HG03521 (cell line): ENCODE data around the gene TMA7.
A peak's percentile ranks its signal among the peaks of the same experiment; 100 is the strongest.
"Not testable (repeated sequence)": the region's sequence is repeated elsewhere in the genome, so short reads cannot be mapped to it uniquely, and the experiment has no call there.

Source experiments
- ATAC-seq: cut with Tn5 transposase; IDR thresholded peaks from one replicate; pipeline ENCODE4 v1.9.1; 2021; ENCODE audit warnings: mild to moderate bottlenecking, moderate library complexity; ENCODE audit not compliant: unreplicated experiment

TMA7 gene

DNA sequence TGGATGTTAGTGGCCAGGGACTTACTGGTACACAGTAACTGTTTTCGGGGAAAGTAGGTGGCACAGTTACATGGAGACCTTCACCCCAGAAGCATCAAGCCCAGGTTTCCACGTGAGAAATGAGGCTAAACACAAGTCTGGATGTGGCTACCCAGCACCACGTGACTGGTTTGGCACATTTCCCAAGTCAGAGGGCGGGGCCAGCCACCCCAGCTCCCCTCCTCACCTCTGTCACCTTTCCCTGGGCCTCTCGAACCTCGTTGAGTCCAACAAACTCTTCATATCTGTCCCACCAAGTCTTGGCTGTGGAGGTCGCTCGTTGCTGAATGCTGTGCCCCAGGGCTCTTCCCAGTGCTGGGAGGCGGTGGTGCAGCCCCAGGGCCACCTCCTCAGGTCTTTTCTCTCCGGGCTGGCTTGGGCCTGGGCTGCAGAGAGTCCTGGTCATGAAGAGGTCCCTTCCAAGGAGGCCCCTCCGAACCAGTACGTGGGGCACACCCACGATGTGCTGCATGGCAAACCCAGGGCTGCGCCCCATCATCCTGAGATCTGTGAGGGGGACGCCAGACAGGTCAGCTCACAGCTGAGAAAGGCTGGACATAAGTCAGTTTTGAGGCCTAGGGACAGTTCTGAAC, 5.3 kb upstream of the TMA7 start:
- no peak for ATAC-seq

GRCh38 chr3:48435223-48435595, 4.8 kb upstream of the TMA7 start:
- ATAC-seq = no peak

DNA sequence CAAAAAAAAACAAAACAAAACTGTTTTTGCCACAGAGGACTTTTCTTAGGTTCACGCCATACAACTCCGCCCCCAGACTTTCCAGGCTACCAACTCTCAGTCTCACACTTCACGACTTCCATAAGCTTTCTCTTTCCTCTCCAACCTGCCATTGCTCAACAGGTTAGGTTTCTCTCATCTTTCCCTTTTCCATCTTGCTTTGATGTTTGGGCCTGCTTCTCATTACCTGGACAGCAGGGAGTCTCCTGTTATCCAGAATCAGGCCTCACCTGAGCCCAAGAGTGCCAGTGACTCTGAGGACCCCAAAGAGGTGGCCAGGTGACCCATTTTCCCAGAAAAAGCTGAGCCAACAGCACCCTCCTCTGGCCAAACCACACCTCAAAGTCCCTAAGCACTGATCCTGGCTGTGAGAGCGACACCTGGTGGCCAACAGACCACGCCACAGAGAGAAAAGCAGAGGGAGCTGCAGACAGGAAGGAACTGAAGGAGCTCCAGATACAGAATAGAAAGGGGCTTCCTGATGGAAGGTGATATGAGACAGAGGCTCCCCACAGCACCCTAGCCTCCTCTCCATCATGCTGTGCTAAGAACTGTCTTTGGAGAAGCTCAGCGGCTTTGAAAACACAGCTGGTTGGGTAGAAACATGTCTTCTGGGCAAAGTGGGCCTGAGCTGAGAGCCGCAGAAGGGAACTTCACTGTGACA, 4.1 kb upstream of the TMA7 start:
- no peak for ATAC-seq

DNA sequence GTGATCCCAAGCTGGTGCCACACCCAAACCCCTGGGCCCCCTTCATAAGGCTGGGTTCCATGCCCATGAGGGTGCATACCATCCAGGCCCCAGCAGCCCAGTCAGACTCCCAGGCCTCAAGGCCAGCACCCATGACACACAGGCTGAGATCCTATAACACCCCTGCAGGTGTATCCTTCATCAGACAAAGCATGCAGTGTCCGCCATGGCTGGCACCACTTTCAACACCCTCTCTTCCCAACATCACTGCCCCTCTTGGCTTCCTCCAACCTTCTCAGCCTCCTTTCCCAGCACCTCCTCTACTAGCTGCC, 3.6 kb upstream of the TMA7 start:
- ATAC-seq = no peak

- no peak for ATAC-seq
Observed at GRCh38 chr3:48436855-48437254, 3.2 kb upstream of the TMA7 start.

- no peak for ATAC-seq
Observed at GRCh38 chr3:48437812-48438211, 2.2 kb upstream of the TMA7 start.

GRCh38 chr3:48440590-48440958, 517 bp downstream of the TMA7 start:
- no peak for ATAC-seq

GRCh38 chr3:48441940-48442339, 1.9 kb downstream of the TMA7 start:
- ATAC-seq = no peak

DNA sequence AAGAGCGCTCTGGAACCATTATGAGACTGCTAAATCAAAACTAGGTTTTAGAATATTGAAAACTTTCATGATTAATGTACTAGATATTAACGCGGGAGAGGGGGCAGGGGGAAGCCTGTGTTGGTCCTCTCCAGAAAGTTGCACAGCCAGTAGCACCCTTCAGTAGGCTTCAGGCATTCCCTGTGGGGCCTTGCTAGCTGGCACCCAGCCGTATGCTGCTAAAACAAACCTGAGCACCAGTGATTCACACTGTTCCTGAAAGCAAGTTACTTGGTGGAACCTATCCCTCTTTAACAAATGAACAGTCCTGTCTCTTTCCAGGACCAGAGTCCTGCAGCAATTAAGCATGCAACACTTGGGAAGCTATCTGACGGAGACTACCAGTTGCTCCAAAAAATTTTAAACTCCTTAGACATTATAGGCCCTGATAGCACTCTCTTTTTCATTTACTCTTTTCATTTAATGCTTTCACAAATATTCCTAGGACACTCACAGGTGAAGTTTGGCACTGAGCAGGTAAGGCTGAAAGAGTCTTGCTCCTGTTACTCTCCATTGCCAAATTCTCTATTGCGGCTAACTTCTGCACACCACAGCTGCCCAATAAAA, 5.3 kb downstream of the TMA7 start:
- ATAC-seq = no peak

GRCh38 chr3:48446043-48446424, 6.0 kb downstream of the TMA7 start:
- ATAC-seq = no peak

- peak; percentile 86 for ATAC-seq
Observed at GRCh38 chr3:48446425-48447193, 6.6 kb downstream of the TMA7 start, which contains the start of gene ATRIP. ATRIP (plus strand) TSS chr3:48446737; CDS start chr3:48446846, 109 bp downstream.

DNA sequence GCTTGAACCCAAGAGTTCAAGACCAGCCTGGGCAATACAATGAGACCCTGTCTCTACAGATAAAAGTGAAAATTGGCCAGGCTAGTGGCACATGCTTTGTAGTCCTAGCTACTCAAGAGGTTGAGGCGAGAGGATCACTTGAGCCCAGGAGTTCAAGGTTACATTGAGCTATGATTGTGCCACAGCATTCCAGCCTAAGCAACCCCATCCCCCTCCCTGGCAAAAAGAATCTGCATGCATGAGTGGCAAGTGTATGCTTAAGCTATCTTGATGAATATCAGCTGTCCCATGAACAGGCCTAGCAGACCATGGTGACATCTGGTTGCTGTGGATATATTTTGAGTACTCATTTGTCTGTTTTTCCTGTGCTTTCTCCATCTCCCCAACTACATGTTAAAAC, 11.2 kb downstream of the TMA7 start:
- ATAC-seq = no peak

- ATAC-seq = no peak
Observed at GRCh38 chr3:48456456-48456855, 16.4 kb downstream of the TMA7 start.

GRCh38 chr3:48459331-48459730, 19.3 kb downstream of the TMA7 start:
- ATAC-seq = no peak

DNA sequence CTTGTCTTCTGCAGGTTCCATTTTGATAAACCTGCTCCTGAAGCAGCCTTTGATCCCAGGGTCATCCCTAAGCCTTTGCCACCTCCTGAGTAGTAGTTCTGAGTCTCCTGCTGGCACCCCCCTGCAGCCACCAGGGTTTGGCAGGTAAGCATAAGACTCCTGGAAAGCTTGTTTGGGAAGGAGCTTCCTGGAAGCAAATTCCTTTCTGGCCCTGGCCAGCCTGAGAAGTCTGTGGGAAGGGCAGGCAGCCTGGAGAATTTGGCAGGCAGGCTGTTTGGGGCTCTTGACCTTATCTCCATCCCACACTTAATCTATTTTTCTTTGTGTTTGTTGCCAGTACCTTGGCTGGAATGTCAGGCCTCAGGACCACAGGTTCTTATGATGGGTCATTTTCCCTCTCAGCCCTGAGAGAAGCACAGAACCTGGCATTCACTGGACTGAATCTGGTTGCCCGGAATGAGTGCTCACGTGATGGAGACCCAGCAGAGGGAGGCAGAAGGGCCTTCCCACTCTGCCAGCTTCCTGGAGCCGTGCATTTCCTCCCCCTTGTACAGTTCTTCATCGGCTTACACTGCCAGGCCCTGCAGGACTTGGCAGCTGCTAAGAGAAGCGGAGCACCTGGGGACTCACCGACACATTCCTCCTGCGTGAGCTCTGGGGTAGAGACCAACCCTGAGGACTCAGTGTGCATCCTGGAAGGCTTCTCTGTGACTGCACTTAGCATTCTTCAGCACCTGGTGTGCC, 19.9 kb downstream of the TMA7 start:
- no peak for ATAC-seq

GRCh38 chr3:48460517-48460902, 20.5 kb downstream of the TMA7 start:
- ATAC-seq = no peak

DNA sequence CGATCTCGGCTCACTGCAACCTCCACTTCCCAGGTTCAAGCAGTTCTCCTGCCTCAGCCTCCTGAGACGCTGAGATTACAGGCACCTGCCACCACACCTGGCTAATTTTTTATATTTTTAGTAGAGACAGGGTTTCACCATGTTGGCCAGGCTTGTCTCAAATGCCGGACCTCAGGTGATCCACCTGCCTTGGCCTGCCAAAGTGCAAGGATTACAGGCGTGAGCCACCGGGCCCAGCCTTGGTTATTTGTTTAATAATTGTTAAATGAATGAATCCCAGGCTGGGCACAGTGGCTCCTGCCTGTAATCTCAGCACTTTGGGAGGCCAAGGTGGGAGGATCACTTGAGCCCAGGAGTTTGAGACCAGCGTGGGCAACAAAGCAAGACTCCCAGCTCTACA, 21.7 kb downstream of the TMA7 start:
- not testable (repeated sequence) for ATAC-seq

DNA sequence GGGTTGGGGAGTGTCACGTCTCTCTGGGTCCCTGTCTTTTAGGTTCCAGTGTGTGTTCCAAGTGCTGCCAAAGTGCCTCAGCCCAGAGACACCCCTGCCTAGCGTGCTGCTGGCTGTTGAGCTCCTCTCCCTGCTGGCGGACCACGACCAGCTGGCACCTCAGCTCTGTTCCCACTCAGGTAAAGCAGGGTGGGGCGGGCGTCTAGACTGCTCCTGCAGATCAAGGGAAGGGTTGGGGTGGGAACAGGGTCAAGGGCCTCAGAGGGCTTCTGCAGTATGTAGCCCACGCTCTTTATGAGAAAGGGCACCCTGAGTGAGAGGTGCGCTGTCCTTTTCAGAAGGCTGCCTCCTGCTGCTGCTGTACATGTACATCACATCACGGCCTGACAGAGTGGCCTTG, 23.6 kb downstream of the TMA7 start:
- no peak for ATAC-seq

GRCh38 chr3:48464713-48465221, 24.7 kb downstream of the TMA7 start:
- ATAC-seq = no peak

GRCh38 chr3:48465237-48465530, 25.1 kb downstream of the TMA7 start:
- ATAC-seq = no peak
